ENCODE results near the gene SNX32.

SNX32 gene

DNA sequence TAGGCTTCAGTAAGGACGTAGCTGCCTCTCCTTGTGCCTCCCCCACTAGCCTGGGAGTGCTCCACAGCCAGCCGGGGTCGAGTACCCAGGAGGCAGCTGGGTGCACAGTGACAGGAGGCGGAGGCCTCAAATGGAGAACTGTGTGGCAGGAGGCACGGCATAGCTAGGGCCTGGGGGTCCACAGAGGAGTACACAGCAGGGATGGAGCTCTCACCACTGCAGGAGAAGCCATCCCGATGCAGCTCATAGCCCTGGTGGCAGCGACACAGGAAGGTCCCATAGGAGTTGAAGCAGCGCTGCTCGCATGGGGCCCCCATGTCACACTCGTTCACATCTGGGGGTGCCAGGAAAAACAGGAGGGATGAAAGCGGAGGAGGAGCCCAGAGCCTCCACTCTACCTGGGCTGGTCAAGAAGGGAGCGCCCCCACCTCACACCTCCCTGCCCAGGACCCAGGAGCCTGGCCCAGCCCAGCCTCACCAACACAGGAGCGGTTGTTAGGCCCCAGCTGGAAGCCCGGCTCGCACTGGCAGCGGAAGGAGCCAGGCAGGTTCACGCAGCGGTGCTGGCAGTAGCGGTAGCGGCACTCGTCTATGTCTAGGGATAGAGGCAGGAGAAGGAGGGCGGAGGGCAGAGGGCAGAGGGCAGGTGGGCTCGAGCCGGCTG, 36.0 kb downstream of the SNX32 start:
- no peak for DNase-seq

DNA sequence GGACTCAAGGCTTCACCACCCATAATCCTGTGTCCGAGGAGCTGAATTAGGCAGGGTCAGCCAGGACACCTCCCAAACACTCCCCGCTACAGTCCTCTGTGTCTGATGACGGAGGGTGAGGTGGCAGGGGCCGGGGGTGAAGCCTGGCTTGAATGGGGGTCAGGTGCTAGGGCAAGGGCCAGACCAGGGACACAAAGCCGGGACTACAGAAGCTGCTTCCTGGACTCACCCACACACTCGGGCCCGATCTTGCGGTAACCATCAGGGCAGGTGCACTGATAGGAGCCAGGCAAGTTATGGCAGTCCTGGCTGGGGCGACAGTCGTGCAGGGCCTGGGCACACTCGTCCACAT, 36.5 kb downstream of the SNX32 start:
- DNase-seq = no peak

DNA sequence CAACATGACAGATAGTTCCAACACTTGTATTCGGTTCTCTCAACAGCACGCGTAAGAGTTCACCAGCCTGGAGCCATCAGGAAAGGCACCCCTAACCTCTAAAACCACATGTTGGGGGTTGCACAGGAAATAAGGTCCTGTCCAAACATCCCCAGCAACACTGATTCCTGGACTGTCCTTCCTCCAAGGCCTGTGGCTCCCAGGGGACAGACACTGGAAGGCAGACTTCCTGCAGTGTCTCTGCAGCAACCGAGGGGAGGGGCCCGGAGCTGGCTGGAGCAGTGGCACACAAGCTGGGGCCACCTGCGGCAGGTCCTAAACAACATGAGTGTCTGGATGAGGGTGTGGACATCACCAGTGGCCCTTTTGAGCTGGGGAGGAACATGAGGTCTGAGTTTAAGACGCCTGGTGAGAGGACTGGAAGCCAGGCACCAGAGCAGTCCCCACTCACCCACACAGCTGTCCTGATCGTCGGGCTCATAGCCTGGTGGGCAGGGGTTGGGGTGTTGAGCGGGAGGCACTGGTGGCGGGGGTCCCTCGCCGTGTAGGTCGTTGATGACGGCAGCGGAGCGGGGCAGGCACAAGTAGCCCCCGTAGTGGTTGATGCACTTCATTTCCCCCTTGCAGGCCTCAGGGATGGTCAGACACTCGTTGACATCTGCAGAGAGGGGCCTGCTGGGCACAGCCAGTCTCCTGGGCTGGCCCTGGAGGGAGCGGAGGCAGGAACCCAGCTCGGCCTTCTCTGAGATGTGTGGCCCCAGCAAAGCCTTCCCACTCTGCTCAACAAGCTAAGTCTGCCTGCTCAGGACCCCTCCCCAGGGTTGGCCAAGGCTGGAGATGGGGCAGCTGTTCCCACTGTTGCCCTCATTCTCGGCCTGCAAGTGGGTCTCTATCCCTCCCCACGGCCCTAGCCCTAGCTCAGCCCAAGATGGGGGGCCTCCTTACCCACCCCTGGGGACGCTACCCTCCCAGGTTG, 37.2 kb downstream of the SNX32 start:
- DNase-seq = peak; percentile 57

DNA sequence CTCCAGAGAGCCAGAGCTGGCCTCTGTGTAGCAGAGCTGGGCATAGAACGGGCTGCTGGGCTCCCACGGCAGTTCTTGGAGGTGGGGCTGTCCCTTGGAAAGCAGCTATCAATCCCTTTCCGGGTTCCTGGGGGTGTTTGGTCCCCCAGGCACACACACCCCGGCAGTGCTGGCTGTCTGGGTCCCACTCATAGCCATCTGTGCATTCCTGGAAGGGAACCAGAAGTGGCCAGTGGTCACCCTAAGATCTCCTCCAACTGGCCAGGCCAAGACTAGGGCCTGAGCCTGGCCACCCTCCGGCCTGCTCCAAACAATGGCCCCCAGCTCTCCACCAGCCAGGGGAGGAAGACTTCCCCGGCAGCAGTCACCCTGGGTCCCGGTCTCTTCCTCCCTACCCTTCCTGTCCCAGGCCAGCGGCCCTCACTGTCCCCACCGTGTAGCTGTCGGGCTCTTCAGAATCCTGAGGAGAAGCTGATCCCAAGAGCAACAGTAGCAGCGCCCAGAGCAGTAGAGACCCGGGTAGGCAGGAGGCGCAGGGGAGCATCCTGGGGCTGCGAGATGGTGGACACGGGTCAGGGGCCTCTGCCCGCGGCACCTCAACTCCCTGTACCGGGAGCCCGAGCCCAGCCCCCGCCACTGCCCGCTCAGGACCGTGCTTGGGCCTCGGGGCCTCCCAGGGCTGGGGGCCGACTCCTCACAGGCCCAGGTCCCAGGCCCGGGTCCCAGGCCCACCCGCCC, 38.2 kb downstream of the SNX32 start:
- no peak for DNase-seq

DNA sequence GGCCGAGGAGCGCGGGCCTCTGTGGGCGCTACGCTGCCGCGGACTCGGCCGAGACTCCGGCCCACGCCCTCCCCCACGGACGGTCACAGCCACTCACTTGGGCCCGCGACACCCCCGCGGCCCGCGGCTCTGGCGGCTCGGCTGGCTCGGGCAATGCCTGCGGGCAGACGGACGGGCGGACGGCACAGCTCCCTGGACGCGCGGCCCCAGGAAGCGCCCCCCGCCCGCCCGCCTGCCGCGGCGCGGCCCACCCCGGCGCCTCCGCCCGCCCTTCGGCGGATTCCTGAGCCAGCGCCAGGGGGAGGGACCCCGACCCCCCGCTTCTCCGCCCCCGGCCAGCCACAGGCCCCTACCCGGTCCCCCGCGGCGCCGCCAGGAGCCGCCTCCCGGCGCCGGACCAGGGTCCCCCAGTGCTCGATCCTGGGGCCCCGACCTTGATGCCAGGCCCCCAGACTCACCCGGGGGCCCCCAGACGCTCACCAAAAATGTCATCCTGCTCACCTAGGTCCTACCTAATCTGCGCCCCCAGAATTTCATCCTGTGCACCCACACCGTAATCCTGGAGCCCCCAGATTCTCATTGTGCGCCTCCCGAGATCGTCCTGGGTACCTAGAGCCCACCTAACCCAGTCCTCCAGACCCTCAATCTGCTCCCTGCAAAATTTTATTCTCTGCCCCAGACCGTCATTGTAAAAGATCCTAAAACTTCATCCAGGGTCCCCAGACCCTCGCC, 39.0 kb downstream of the SNX32 start, which contains the start of gene EFEMP2:
Gene EFEMP2 (minus strand): TSS at position 215 of the 732 bp plus-strand sequence. CDS start 446 bp downstream, outside the sequence.
- no peak for DNase-seq

DNA sequence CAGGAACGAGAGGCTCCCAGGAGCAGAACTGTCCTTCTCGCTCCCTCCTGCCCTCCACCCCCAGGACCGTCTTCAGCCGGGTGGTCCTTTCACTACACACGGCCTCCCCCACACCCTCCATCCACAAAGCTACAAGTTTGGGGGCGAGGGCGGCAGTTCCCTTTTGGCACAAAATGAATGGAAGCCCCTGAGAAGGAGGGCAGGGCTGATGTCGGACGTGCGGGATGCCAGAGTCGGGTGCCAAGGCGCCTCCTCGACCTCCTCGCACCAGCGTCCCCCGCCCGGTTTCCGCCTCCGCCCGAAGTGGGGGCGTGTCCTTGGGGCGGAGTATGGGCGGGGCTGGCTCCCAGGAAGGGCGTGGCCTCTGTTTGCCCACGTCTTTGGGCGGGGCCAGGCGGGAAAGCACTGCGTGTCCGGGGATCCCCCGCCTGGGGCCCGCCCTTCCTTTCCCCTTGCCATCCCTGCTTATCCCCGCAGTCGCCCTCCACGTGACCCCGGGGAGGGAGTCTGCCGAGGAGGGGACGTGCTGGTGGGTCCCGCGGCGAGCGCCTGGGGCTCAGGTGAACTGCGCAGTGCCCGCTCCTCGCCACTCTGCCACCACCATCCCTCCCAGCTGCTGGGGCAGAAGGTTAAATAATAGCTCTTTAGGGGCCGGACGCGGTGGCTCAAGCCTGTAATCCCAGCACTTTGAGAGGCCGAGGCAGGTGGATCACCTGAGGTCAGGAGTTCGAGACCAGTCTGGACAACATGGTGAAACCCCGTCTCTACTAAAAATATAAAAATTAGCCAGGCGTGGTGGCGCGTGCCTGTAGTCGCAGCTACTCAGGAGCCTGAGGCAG, 39.8 kb downstream of the SNX32 start:
- DNase-seq = peak; percentile 75

DNA sequence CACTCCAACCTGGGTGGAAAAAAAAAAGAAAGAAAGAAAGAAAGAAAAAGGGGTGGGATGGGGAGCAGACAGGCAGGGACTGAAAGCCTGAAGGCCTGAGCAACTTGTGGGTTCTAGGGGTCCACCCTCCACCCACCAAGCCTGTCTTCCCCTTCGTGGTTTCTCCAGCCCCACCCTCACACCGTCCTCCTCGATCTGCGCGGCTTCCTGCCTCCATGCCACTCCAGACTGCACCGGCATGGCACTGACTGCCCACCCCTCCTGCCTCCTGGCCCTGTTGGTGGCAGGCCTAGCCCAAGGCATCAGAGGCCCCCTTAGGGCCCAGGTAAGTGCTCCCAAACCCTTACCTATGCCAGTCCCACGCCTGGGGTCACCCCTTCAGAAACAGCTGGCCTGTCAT, 45.9 kb downstream of the SNX32 start, which contains the start of gene CTSW:
Gene CTSW (plus strand): TSS at position 221 of the 400 bp plus-strand sequence. CDS start 18 bp downstream, at position 239.
- DNase-seq = peak; percentile 67

DNA sequence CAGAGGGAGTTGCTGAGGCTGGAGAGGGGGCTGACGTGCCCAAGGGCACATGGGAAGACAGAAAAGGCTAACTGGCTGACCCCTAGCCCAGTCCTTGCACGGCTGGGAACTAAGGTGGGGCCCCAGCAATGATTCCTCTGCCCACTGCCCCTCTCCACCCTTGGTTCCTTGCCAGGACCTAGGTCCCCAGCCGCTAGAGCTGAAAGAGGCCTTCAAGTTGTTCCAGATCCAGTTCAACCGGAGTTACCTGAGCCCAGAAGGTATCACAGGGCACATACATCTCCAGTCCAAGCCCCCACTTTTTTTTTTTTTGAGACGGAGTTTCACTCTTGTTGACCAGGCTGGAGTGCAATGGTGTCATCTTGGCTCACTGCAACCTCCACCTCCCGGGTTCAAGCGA, 46.3 kb downstream of the SNX32 start:
- DNase-seq = no peak

DNA sequence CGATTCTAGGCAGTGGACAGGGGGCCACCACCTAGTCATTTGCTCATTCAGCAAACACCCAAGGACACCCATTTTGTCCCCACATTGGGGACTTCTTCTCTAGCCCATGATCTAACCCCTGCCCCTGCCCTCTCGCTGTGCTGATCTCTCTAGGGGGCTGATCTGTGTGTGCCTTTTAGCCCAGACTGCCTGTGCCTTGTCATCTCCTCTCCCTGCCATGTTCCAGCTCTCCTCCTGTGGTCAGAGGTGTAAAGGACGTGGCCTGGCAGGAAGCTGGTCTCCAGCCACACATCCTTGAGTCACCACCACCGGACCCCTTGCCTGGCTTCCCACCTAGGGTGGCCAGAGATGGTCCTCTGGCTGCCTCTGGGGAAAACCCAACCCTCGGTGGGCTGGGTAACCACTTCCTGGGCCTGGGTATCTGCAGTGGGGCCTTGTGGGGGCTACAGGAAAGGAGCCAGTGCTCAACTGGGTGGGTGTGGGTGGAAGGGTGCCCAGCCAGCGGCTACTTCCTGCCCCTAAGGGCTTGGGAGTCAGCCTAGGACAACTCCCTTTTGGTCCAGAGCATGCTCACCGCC, 47.2 kb downstream of the SNX32 start:
- DNase-seq = no peak

DNA sequence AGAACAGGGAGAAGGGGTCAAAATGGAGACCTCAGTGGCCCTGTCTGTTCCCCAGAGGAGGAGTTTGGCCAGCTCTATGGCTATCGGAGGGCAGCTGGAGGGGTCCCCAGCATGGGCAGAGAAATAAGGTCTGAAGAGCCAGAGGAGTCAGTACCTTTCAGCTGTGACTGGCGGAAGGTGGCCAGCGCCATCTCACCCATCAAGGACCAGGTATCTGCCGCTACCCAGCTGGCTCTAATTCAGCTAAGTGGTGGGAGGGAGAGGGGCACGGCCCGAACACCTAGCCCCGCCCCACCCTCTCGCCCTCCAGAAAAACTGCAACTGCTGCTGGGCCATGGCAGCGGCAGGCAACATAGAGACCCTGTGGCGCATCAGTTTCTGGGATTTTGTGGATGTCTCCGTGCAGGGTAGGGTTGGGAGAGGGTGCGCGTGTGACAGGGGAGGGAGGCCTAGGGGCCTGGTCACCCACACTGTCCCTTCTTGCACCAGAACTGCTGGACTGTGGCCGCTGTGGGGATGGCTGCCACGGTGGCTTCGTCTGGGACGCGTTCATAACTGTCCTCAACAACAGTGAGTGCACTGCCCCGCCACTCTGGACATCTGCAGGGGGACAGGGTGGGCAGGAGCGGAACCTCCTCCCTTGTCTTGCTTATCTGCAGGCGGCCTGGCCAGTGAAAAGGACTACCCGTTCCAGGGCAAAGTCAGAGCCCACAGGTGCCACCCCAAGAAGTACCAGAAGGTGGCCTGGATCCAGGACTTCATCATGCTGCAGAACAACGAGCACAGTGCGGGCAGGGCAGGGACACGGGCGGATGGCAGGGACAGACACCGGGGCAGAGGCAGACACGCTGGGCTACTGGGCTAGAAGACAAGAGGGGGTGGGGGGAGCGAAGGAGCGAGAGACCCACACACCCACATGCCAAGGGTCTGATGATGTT, 48.6 kb downstream of the SNX32 start:
- DNase-seq = no peak

DNA sequence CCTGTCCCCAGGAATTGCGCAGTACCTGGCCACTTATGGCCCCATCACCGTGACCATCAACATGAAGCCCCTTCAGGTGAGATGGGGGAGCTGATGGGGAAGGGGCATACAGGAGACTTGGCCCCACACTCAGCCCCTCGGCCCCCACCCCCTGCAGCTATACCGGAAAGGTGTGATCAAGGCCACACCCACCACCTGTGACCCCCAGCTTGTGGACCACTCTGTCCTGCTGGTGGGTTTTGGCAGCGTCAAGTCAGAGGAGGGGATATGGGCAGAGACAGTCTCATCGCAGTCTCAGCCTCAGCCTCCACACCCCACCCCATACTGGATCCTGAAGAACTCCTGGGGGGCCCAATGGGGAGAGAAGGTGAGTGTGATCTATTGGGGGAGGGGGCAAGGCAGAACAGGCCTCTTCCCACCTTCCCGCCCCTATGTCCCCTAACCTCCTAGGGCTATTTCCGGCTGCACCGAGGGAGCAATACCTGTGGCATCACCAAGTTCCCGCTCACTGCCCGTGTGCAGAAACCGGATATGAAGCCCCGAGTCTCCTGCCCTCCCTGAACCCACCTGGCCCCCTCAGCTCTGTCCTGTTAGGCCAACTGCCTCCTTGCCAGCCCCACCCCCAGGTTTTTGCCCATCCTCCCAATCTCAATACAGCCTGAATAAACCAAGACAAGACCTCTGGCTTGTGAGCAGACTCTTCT, 49.4 kb downstream of the SNX32 start:
- DNase-seq = no peak

DNA sequence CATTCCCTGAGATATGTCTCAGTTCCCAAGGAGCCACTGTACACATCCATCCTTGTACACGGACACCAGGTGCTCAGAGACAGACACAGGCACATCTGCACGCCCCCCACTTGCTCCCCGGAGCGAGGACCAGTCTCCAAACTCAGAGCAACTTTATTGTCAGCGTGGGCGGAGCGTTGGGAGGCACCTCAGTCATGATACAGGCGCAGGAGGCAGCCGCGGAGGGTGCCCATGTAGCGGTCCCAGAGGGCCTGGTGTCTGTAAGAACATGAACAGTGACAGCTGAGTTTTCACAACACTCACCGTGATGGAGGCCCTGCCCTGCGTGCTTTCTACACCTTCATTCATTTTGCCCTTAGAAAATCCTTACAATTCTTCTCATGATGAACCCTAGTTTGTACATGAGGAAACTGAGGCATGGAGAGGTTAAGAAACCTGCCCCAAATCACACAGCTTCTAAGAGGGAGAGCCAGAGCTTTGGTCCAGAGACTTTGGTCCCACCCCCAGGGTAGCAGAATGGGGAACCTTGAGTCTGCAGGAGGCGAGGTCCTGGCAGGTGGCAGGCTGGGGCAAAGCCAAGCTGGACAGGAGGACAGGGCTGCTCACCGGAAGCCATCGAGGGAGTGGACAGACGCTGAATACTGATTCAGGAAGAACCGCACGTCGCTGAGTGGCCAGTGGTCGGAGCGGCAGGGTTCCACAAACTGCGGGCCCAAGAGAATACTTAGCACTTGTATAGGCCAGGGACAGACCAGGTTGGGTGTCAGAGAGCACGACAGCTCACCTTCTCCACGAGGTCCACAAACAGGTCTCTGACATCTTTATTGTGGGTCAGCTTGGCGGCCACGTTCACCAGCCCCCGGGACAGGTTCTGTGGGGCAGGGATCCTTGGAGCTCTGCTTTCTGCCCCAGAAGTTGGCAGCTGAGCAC, 50.3 kb downstream of the SNX32 start:
- no peak for DNase-seq

DNA sequence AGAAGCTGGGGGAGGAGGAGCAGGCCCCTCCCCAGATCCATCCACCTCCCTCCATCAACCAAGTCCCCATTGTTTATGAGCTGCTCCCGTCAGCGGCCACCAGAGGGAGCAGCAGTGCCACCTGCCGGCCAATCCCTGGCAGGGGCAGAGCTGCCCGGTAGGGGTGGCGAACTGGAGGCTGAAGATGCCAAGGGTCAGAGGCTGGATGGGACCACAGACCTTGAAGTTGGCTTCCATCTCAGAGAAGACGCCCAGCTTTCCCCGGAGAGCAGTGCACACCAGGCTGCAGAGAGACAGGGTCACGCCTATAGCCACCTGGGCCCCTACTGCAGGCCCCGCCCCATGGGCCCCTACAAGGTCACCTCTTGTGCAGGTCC, 50.9 kb downstream of the SNX32 start:
- peak; percentile 70 for DNase-seq

DNA sequence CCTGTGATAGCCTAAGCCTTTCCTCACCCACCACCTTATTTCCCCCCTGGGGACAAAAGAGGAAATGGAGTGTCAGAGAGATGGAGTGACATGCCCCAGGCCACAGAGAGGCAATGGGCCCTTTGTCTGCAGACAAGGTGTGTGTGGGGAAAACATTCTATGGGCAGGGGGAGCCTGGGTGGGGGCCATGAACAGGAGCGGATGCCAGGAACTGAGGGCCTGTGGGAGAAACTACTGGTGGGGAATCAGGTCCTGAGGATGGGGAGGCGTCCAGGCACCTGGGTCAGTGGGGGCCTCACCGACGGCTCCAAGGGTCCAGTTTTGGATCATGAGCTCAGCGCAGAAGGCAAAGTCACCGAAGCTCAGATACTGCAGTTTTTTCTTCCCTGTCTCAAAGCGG, 51.5 kb downstream of the SNX32 start:
- DNase-seq = no peak

DNA sequence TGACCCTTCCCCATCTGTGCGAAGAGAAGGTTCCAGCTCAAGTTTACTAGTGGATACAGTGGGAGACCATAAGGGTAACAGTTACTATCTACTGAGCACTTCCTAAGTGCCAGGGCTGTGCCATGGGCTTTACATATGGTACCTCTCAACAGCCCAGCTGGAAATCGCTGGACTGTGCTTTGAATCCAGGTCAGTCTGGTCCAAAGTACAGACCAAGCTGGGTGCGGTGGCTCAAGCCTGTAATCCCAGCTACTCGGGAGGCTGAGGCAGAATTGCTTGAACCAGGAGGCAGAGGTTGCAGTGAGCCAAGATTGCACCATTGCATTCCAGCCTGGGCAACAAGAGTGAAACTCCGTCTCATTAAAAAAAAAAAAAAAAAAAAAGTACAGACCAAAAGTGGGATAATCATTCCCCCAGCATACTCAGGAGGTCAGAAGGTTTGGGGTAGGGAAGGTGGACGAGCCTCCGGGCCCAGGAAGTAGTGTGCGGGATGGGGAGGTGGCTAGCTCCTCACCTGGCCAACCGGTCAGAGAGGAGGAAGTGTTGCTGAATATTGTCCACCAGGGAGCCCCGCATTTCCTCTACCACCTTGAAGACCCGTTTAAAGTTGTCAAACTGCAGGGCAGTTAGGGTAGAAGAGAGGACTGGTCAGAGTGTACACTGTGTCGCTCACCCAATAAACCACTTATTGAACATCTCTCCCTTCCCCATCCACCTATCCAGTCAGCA, 52.2 kb downstream of the SNX32 start:
- no peak for DNase-seq

DNA sequence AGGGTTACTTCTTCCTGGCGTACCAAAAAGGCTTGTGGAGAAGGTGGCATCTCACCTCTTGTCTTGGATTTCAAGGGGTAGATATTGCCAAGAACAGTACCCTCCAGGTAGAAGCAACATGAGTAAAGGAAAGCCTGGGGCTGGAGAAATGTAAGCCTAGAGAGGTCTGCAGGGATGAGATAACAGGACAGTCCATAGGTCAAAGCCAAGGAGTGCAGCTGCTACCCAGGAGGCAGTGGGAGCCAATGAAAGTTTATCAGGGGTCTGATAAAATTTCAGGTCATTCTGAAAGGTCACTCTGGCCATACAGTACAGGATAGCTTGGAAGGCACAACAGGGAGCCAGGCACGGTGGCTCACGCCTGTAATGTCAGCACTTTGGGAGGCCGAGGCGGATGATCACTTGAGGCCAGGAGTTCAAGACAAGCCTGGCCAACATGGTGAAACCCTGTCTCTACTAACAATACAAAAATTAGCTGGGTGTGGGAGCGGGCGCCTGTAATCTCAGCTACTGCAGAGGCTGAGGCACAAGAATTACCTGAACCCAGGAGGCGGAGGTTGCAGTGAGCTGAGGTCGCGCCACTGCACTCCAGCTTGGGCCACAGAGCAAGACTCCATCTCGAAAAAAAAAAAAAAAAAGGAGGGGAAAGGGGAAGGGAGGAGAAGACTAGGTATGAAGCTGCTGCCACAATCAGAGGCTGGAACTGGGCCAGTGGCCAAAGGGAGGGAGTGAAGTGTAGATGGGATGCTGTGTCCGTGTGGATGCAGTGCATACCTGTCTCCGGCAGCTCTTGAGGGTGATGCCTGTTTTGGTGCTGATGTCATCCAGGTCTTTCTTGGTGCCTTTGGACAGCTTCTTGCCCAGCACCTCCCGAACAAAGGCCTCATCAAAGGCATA, 53.3 kb downstream of the SNX32 start:
- DNase-seq = no peak

Data from GDM1 (cell line).